Heart right ventricle (tissue), 16 donors: ENCODE data around the gene NKAPL. TPM values are rescaled to one million over a fixed set of nuclear protein-coding genes. Genes with fewer than 3 reads are reported as not detected.

ENCODE experiments used
- ATAC-seq, 8 donors: fragments of 200-7000 bp; cut with Tn5 transposase; one replicate each; pipeline ENCODE4 v1.9.1; 2020; ENCODE audit warnings: mild to moderate bottlenecking in 8 of 8, moderate library complexity in 8 of 8, moderate number of reproducible peaks in 1 of 8
- DNase-seq, 2 donors: peaks; one replicate each; pipeline ENCODE4 v3.0.0-alpha.2; 2020
- H3K27ac ChIP-seq, 10 donors: fragments of 200-600 bp; sonication (generic) in 2 of 10; one replicate each; pipeline versions ENCODE4 v1.5.0 to v1.8.0; 2020 to 2022; ENCODE audit warnings: mild to moderate bottlenecking in 3 of 10
- H3K27me3 ChIP-seq, 7 donors: fragments of 200-600 bp; one replicate each; pipeline ENCODE4 v1.8.0; 2021 to 2022; ENCODE audit warnings: mild to moderate bottlenecking in 2 of 7
- H3K36me3 ChIP-seq, 9 donors: fragments of 200-600 bp; sonication (generic) in 1 of 9; one replicate each; pipeline versions ENCODE4 v1.5.0 to v1.8.0; 2020 to 2022; ENCODE audit warnings: mild to moderate bottlenecking in 2 of 9
- H3K4me1 ChIP-seq, 9 donors: fragments of 200-600 bp; sonication (generic) in 1 of 9; one replicate each; pipeline versions ENCODE4 v1.5.0 to v1.8.0; 2020 to 2022; ENCODE audit warnings: mild to moderate bottlenecking in 4 of 9
- H3K4me3 ChIP-seq, 10 donors: fragments of 200-600 bp; sonication (generic) in 2 of 10; one replicate each; pipeline versions ENCODE4 v1.5.0 to v1.8.0; 2020 to 2022; ENCODE audit warnings: mild to moderate bottlenecking in 7 of 10, moderate library complexity in 2 of 10
- H3K9me3 ChIP-seq, 11 donors: fragments of 200-600 bp in 10 of 11; sonication (generic) in 2 of 11; one replicate each; pipeline versions ENCODE4 v1.5.0 to v1.8.0; 2013 to 2022; ENCODE audit warnings: mild to moderate bottlenecking in 2 of 11, control low read depth in 1 of 11, moderate library complexity in 1 of 11
- WGBS, 2 donors: extraction: QIAGEN DNeasy Blood & Tissue Kit; methylation state at CpG; one replicate each; pipeline ENCODE4 v1.1.7; 2013; ENCODE audit warnings: inconsistent platforms in 1 of 2; 5-methylcytosine and 5-hydroxymethylcytosine counted together
- intact Hi-C, 10 donors: fragments of 100-400 bp; cut with DNase I; formaldehyde crosslinking; loops; one replicate each; pipeline versions ENCODE4 v1.11.1 to v1.14.2; 2022
- polyA plus RNA-seq, 2 donors: library from polyadenylated mRNA; stranded (reverse); fragments of 200-250 nt; gene quantifications; one replicate each; pipeline ENCODE4 v1.2.3, GENCODE V29; 2013
- total RNA-seq, 10 donors: library from RNA; stranded (reverse); fragmentation: NEBNext Ultra II Directional in 3 of 10; extraction: Animal tissue kit (Norgen Biotek cat#: 25700) in 3 of 10; gene quantifications; one replicate each; pipeline versions ENCODE4 v1.2.1 to v1.2.4, GENCODE V29; 2021 to 2023
- TF ChIP-seq, protein P1 (sequence below), 9 donors: fragments of 200-600 bp; sonication (generic) in 2 of 9; IDR thresholded peaks; one replicate each; pipeline versions ENCODE4 v1.5.0 to v1.8.0; 2021 to 2022; ENCODE audit warnings: antibody characterized with exemption in 9 of 9, mild to moderate bottlenecking in 5 of 9, moderate library complexity in 1 of 9
- donor health status: Arrhythmogenic right ventricular cardiomyopathy.
- donor health status: ischemic (EF 13 %, LVEDD 7.1; RV severe dilation, severe dysfunction).
- donor health status: healthy with polysubstance abuse.
- donor health status: DM: no; HTN: yes; CAD: no.
- donor health status: DM: no; HTN: no; CAD: no.
- donor health status: ischemic (EF 25% LVEDD 6.9; RV normal size, moderate dysfunction).
- donor health status: ischemic (EF 25% LVEDD 5.7; RV mildly dilated, moderate dysfunction).
- donor health status: healthy.
- donor health status: DM: yes; HTN: yes; CAD: no.
- donor health status: Ischemic cardiomyopathy.
- donor health status: ischemic (EF 35%, LVEDD 5.7; RV mildly dilated, moderate dysfunction).
- donor health status: nonischemic (EF 11% LVEDD 7.7; RV severe dilation, severe dysfunction).
- donor health status: DM: yes; HTN: yes; CAD: no.
- donor health status: PGD.
- donor health status: ischemic (EF 29% LVEDD 5.4; RV normal size, mild dysfunction).
- donor health status: nonischemic (EF 23%, LVEDD 6.1; RV moderate dilation, normal function).

NKAPL gene
- total and polyA plus RNA-seq, 12 donors, result 2.7 to 9.7 (median 6.7) TPM

DNA sequence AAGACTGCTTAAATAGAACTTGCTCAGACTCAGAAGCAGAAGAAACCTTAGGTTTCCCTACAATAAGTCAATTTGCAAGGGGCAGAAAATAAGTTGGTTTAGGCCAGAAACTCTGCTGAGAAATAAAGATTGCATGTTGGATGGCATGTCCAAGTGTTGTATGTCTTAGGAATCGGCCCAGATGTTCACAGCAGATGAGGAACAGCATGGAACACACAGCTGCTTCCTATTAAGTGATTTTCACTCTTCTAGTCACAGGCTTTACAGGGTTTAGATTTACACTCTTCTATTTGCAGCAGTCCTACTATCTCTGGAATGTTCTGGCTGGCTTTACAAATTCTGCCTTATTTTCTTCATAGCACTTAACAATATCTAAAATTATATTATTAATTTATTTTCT is 10.2 kb upstream of the NKAPL start:
- no peaks in the 10 kb centered on the region for H3K27me3 ChIP-seq
- intact Hi-C loops, result no loop called here
- H3K9me3 ChIP-seq, result no peaks in the 10 kb centered on the region
- no peak overlapping the region for H3K4me3 ChIP-seq
- peaks cover 0 to 59% (median 22%) of the 10 kb centered on the region in 9 donors for H3K36me3 ChIP-seq
- ATAC-seq (no peak), DNase-seq (no peak)
- TF ChIP-seq, protein P1, sequence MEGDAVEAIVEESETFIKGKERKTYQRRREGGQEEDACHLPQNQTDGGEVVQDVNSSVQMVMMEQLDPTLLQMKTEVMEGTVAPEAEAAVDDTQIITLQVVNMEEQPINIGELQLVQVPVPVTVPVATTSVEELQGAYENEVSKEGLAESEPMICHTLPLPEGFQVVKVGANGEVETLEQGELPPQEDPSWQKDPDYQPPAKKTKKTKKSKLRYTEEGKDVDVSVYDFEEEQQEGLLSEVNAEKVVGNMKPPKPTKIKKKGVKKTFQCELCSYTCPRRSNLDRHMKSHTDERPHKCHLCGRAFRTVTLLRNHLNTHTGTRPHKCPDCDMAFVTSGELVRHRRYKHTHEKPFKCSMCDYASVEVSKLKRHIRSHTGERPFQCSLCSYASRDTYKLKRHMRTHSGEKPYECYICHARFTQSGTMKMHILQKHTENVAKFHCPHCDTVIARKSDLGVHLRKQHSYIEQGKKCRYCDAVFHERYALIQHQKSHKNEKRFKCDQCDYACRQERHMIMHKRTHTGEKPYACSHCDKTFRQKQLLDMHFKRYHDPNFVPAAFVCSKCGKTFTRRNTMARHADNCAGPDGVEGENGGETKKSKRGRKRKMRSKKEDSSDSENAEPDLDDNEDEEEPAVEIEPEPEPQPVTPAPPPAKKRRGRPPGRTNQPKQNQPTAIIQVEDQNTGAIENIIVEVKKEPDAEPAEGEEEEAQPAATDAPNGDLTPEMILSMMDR (IDR thresholded peaks at IDR 0.05), result no peak
- peaks cover 9 to 31% (median 22%) of the 10 kb centered on the region in 9 donors for H3K4me1 ChIP-seq
- no peak overlapping the region for H3K27ac ChIP-seq
- 83 to 93% methylated on average over 1 of the region's 1 CpG for WGBS, 2 donors

DNA sequence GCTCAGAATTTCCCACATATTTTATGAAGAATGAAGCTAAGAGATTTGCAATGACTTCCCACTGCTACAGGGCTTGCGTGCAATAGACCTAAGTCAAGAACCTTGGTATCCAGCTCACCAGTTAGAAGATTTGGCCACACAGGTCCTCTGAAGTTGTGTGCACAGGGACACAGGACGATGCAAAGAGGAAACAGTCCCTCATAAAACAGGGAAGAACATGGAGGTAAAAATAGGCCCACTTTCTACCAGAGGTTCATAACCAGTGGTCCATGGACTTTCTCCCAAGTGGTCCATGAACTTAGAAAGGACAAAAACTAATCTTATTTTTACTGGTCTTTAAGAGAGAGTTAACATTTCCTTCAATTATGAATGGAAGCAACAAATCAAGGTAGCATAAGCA is 8.3 kb upstream of the NKAPL start:
- ATAC-seq, result no peak
- Histone ChIP-seq H3K27ac (no peak overlapping the region), H3K27me3 (no peaks in the 10 kb centered on the region), H3K4me3 (peak overlapping the region in 8 of 10 donors; percentile 74 to 98 (median 90)), H3K36me3 (peaks cover 0 to 40% (median 16%) of the 10 kb centered on the region in 9 donors), H3K4me1 (peaks cover 9 to 36% (median 22%) of the 10 kb centered on the region in 9 donors), H3K9me3 (no peaks in the 10 kb centered on the region)
- no peak for DNase-seq
- intact Hi-C loops, result loop anchor here in 6 of 10 donors (5.0 to 10.0 kb wide), 4 partner anchors 33 to 116 kb away; no protein-coding TSS in a partner anchor
- TF ChIP-seq, protein P1 (IDR thresholded peaks at IDR 0.05), result no peak
- WGBS, 2 donors, result 79 to 83% methylated on average over 2 of the region's 2 CpGs

DNA sequence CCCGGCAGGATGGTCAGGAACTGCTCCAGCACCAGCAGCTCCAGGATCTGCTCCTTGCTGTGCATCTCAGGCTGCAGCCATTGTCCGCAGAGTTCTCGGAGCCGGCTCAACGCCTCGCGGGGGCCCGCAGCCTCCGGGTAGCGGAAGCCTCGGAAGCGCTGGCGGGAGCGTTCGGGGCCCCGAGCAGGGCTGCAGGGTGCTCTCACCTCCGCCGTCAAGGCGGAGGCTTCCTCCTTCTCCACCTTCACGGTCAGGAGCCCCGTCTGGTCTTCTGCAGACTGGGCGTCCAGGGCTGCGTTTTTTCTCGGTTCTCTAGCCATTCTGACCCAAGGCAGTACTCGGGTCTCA is 7.5 kb upstream of the NKAPL start:
- Histone ChIP-seq H3K27ac (peak overlapping the region in 9 of 10 donors; percentile 28 to 87 (median 68)), H3K36me3 (peaks cover 0 to 32% (median 10%) of the 10 kb centered on the region in 9 donors), H3K4me1 (peaks cover 9 to 36% (median 22%) of the 10 kb centered on the region in 9 donors), H3K9me3 (no peaks in the 10 kb centered on the region), H3K4me3 (peak overlapping the region; percentile 59 to 98 (median 89)), H3K27me3 (no peaks in the 10 kb centered on the region)
- 0% methylated on average over 25 of the region's 25 CpGs for WGBS, 2 donors
- TF ChIP-seq, protein P1 (IDR thresholded peaks at IDR 0.05), result no peak
- intact Hi-C loops, result loop anchor here in 6 of 10 donors (1.0 to 10.0 kb wide), 5 partner anchors 15 to 117 kb away; no protein-coding TSS in a partner anchor
- no peak for DNase-seq
- ATAC-seq, result peak; percentile 13 to 48 (median 46)

DNA sequence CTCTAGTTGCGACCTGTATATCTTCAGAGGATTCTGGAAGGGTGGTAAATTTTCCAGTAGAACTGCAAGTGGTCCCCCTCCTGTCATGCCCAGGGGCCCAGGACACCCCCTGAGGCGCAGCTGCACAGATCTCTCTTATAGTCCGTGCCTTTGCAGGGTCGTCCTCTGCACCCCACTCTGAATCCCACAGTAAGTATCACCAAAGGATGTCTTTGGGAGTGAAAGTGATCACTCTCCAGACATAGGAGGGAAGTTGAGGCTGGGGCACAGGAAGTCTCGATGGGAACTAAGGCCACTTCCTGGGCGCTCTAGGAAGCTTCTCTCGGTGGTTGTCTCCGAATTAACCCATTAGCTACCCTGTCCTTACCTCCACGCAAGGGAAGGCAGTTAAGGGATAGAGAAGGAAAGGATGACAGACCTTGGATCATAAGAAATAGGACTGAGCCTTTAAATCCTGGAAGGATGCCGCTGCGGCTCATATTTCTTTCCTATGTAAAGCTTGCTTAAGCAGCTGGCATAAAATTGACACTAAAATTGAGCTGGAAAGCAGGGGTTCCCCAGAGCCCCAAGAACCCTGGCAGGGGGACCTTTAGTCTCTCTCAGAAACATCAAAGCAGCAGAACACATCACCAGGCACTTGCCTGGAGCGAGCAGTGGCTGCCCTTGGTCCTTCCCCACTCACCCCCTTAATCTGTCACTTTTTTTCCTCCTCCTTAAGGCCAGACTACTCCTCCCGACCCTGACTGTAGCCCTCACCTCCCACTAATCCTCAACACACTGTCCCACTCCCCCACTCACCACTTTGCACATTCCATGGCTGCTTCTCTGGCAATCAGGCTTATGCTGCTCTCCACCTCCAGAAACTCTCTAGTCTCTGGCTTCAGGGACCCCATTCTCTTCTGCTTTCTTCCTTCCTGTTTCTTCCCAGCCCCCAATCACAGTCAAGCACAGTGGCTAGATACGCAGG is 6.8 kb upstream of the NKAPL start, which contains the start of gene ZKSCAN4:
ZKSCAN4 (minus strand) TSS at position 261 of the 967 bp plus-strand sequence. CDS start 289 bp downstream, outside the sequence.
- 5 to 8% methylated on average over 14 of the region's 14 CpGs for WGBS, 2 donors
- DNase-seq (peak; percentile 46 to 94), ATAC-seq (peak; percentile 95 to 99 (median 98))
- peak within 1 kb of the TSS in 9 of 10 donors; percentile 28 to 87 (median 68) for H3K27ac ChIP-seq
- H3K27me3 ChIP-seq, result no peaks in the 10 kb centered on the region
- peaks cover 0 to 25% (median 10%) of the 10 kb centered on the region in 9 donors for H3K36me3 ChIP-seq
- TF ChIP-seq, protein P1 (IDR thresholded peaks at IDR 0.05), result no peak
- H3K4me1 ChIP-seq, result peaks cover 9 to 36% (median 22%) of the 10 kb centered on the region in 9 donors
- no peaks in the 10 kb centered on the region for H3K9me3 ChIP-seq
- H3K4me3 ChIP-seq, result peak within 1 kb of the TSS; percentile 59 to 98 (median 89)
- intact Hi-C loops, result loop anchor here in 6 of 10 donors (1.0 to 10.0 kb wide), 5 partner anchors 14 to 117 kb away; no protein-coding TSS in a partner anchor
